Neural cell (in vitro differentiated cells): ENCODE data around the gene ESR2. TPM values are rescaled to one million over a fixed set of nuclear protein-coding genes. Genes with fewer than 3 reads are reported as not detected.
"Not testable (repeated sequence)": the region's sequence is repeated elsewhere in the genome, so short reads cannot be mapped to it uniquely, and the experiment has no call there.

ENCODE experiments used
- H2AFZ ChIP-seq: fragments of 200-600, 300-800 bp; sonication (generic), shearing (Covaris generic); 2 replicates; pipeline ENCODE4 v1.6.0; 2014; ENCODE audit warnings: low read depth, mild to moderate bottlenecking, antibody characterized with exemption, low read length, moderate library complexity
- H3F3A ChIP-seq: fragments of 200-600 bp; shearing (Covaris generic); 2 replicates; pipeline ENCODE4 v1.6.1; 2016; ENCODE audit warnings: mild to moderate bottlenecking, moderate library complexity, mixed read lengths, antibody characterized with exemption, low read length; ENCODE audit not compliant: insufficient read depth, poor library complexity, severe bottlenecking
- H3K27ac ChIP-seq: fragments of 200-600, 300-800 bp; sonication (generic), shearing (Covaris generic); 2 replicates; pipeline ENCODE4 v1.5.1; 2014; ENCODE audit warnings: mild to moderate bottlenecking, low read length, moderate library complexity
- H3K27me3 ChIP-seq: fragments of 300-800, 200-600 bp; sonication (generic), shearing (Covaris generic); 2 replicates; pipeline ENCODE4 v1.6.0; 2014; ENCODE audit warnings: mild to moderate bottlenecking, low read depth, low read length, moderate library complexity; ENCODE audit not compliant: insufficient read depth
- H3K36me3 ChIP-seq: fragments of 300-800, 200-600 bp; sonication (generic), shearing (Covaris generic); 2 replicates; pipeline ENCODE4 v1.5.1; 2014; ENCODE audit warnings: mild to moderate bottlenecking, antibody characterized with exemption, low read length, moderate library complexity; ENCODE audit not compliant: insufficient read depth
- H3K4me2 ChIP-seq: fragments of 300-800, 200-600 bp; sonication (generic), shearing (Covaris generic); 2 replicates; pipeline ENCODE4 v1.6.0; 2014; ENCODE audit warnings: mild to moderate bottlenecking, low read length
- H3K4me3 ChIP-seq: fragments of 300-800, 200-600 bp; sonication (generic), shearing (Covaris generic); 2 replicates; pipeline ENCODE4 v1.5.1; 2014; ENCODE audit warnings: mild to moderate bottlenecking, low read length, moderate library complexity
- H3K79me2 ChIP-seq: fragments of 200-600 bp; shearing (Covaris generic); replicated peaks from 2 replicates; pipeline ENCODE4 v1.6.0; 2014; ENCODE audit warnings: mild to moderate bottlenecking, low read length, moderate library complexity; ENCODE audit not compliant: insufficient read depth
- H3K9ac ChIP-seq: fragments of 300-800, 200-600 bp; sonication (generic), shearing (Covaris generic); 2 replicates; pipeline ENCODE4 v1.6.1; 2016; ENCODE audit warnings: mild to moderate bottlenecking, low read length, mixed read lengths
- H3K9me2 ChIP-seq: fragments of 200-600 bp; shearing (Covaris generic); 2 replicates; pipeline ENCODE4 v1.6.1; 2016; ENCODE audit warnings: mild to moderate bottlenecking, low read length, mixed read lengths; ENCODE audit not compliant: insufficient read depth
- H3K9me3 ChIP-seq: fragments of 200-600, 300-800 bp; sonication (generic), shearing (Covaris generic); 2 replicates; pipeline ENCODE4 v1.6.1; 2016; ENCODE audit warnings: mild to moderate bottlenecking, mixed run types, low read length, moderate library complexity, mixed read lengths
- H4K20me1 ChIP-seq: fragments of 200-600 bp; shearing (Covaris generic); 2 replicates; pipeline ENCODE4 v1.6.1; 2016; ENCODE audit warnings: mild to moderate bottlenecking, mixed run types; ENCODE audit not compliant: insufficient read depth
- CTCF ChIP-seq: fragments of 450-650 bp; IDR thresholded peaks from 2 replicates; pipeline ENCODE4 v1.5.1; 2014; ENCODE audit warnings: antibody characterized with exemption, mild to moderate bottlenecking, moderate library complexity; ENCODE audit not compliant: poor library complexity, severe bottlenecking
- EP300 ChIP-seq: fragments of 450-650 bp; conservative IDR thresholded peaks from 2 replicates; pipeline ENCODE4 v1.6.1; 2014; ENCODE audit warnings: antibody characterized with exemption, mild to moderate bottlenecking, moderate library complexity; ENCODE audit not compliant: poor library complexity, severe bottlenecking
- EZH2 ChIP-seq: fragments of 200-600, 300-800 bp; shearing (Covaris generic), sonication (generic); IDR thresholded peaks from 2 replicates; pipeline ENCODE4 v1.6.1; 2014; ENCODE audit warnings: antibody characterized with exemption, low read length, borderline replicate concordance, mild to moderate bottlenecking; ENCODE audit not compliant: insufficient read depth, poor library complexity, severe bottlenecking
- MXI1 ChIP-seq: fragments of 450-650 bp; conservative IDR thresholded peaks from 2 replicates; pipeline ENCODE4 v1.6.1; 2014; ENCODE audit warnings: antibody characterized with exemption, mild to moderate bottlenecking; ENCODE audit not compliant: poor library complexity, severe bottlenecking
- POLR2AphosphoS5 ChIP-seq: IDR thresholded peaks from 2 replicates; pipeline ENCODE4 v1.6.1; 2012
- RAD21 ChIP-seq: fragments of 450-650 bp; conservative IDR thresholded peaks from 2 replicates; pipeline ENCODE4 v1.6.1; 2014; ENCODE audit warnings: antibody characterized with exemption, mild to moderate bottlenecking, moderate library complexity
- REST ChIP-seq: IDR thresholded peaks from 2 replicates; pipeline ENCODE4 v1.6.1; 2012; ENCODE audit warnings: borderline replicate concordance
- SMC3 ChIP-seq: fragments of 450-650 bp; conservative IDR thresholded peaks from 2 replicates; pipeline ENCODE4 v1.6.1; 2014; ENCODE audit warnings: antibody characterized with exemption, mild to moderate bottlenecking, moderate library complexity; ENCODE audit not compliant: poor library complexity
- TAF1 ChIP-seq: IDR thresholded peaks from 2 replicates; pipeline ENCODE4 v1.6.1; 2012; ENCODE audit warnings: low read depth
- polyA plus RNA-seq: library from polyadenylated mRNA; depleted of rRNA; stranded (reverse); fragments of >200 nt; gene quantifications from 2 replicates; pipeline ENCODE4 v1.2.3, GENCODE V29; 2014

Gene ESR2
- polyA plus RNA-seq, 1 donor from 2014 or later, result 0.35 TPM

GRCh38 chr14:64212666-64213065, 81.5 kb downstream of the ESR2 start:
- Histone ChIP-seq H3K27me3 (no peaks in the 10 kb centered on the region), H2AFZ (no peak overlapping the region), H3K79me2 (no peaks in the 10 kb centered on the region), H3K4me3 (no peak overlapping the region), H3K9me2 (no peaks in the 10 kb centered on the region), H4K20me1 (no peaks in the 10 kb centered on the region), H3K9ac (no peak overlapping the region), H3F3A (no peaks in the 10 kb centered on the region), H3K27ac (no peak overlapping the region), H3K9me3 (no peaks in the 10 kb centered on the region), H3K4me2 (no peak overlapping the region), H3K36me3 (peaks cover 14% of the 10 kb centered on the region)
- TF ChIP-seq POLR2AphosphoS5, result no peak
- TF ChIP-seq RAD21, result no peak
- TF ChIP-seq MXI1, result no peak
- TF ChIP-seq TAF1, result no peak
- TF ChIP-seq SMC3, result no peak
- TF ChIP-seq REST, result no peak
- no peak for TF ChIP-seq EP300
- TF ChIP-seq EZH2, result no peak
- no peak for TF ChIP-seq CTCF

GRCh38 chr14:64210912-64211311, 83.3 kb downstream of the ESR2 start:
- H3K27me3 ChIP-seq, H3K9me3 ChIP-seq, H3F3A ChIP-seq, H3K4me2 ChIP-seq, H3K9ac ChIP-seq, H3K27ac ChIP-seq, H4K20me1 ChIP-seq, H2AFZ ChIP-seq, H3K9me2 ChIP-seq, H3K79me2 ChIP-seq, H3K4me3 ChIP-seq, H3K36me3 ChIP-seq: not testable (repeated sequence)

- Histone ChIP-seq H3K9me3 (no peaks in the 10 kb centered on the region), H3K36me3 (peaks cover 5% of the 10 kb centered on the region), H3K4me2 (no peak overlapping the region), H3K79me2 (no peaks in the 10 kb centered on the region), H3F3A (no peaks in the 10 kb centered on the region), H3K4me3 (no peak overlapping the region), H3K9ac (no peak overlapping the region), H4K20me1 (no peaks in the 10 kb centered on the region), H3K27me3 (no peaks in the 10 kb centered on the region), H3K27ac (no peak overlapping the region), H3K9me2 (no peaks in the 10 kb centered on the region), H2AFZ (no peak overlapping the region)
- TF ChIP-seq SMC3 (no peak), CTCF (no peak), POLR2AphosphoS5 (no peak), EZH2 (no peak), REST (no peak), EP300 (no peak), MXI1 (no peak), TAF1 (no peak), RAD21 (no peak)
Observed at GRCh38 chr14:64210216-64210615, 84.0 kb downstream of the ESR2 start.
